GM12878 (cell line): Measurements from ENCODE around the gene DNAH17. TPM values are rescaled to one million over a fixed set of nuclear protein-coding genes. Genes with fewer than 3 reads are reported as not detected.

ENCODE experiments used
- ATAC-seq: fragments of 200-7000 bp; cut with Tn5 transposase; 3 replicates; pipeline ENCODE4 v1.9.1; 2020; ENCODE audit warnings: mild to moderate bottlenecking, moderate library complexity
- BruUV-seq: library from RNA; stranded (reverse); fragments of 400-500 nt; replicated peaks from 2 replicates; lab custom pipeline; 2021; lab: Mats Ljungman, UMichigan
- CTCF ChIA-PET: fragments of 300-600 bp; sonication (Branson Sonifier 250); formaldehyde crosslinking; extraction: SDS; loops from one replicate; lab custom pipeline; 2021; ENCODE audit warnings: inconsistent platforms; lab: Yijun Ruan, JAX
- POLR2A ChIA-PET: fragments of 350-600 bp; formaldehyde crosslinking; extraction: SDS; loops from one replicate; lab custom pipeline; 2021; ENCODE audit warnings: inconsistent platforms; lab: Charles Lee
- RAD21 ChIA-PET: fragments of 300-600 bp; sonication (Branson Sonifier 250); formaldehyde crosslinking; loops from one replicate; lab custom pipeline; 2023; ENCODE audit warnings: antibody characterized with exemption; ENCODE audit not compliant: unreplicated experiment; lab: Charles Lee
- SMC1A ChIA-PET: fragments of 300-600 bp; sonication (Branson Sonifier 250); formaldehyde crosslinking; loops from one replicate; lab custom pipeline; 2023; ENCODE audit not compliant: unreplicated experiment, uncharacterized antibody; lab: Charles Lee
- DNase-seq: peaks from one replicate; pipeline ENCODE4 v3.0.0-alpha.2; 2011; ENCODE audit warnings: low read depth, low spot score
- FAIRE-seq: peaks from 3 replicates; lab custom pipeline; 2011; peaks lifted over from hg19 to GRCh38; lab: Jason Lieb, UNC
- H2AFZ ChIP-seq: 2 replicates; pipeline ENCODE4 v1.6.0; 2011; ENCODE audit warnings: low read depth, low read length, control low read depth; ENCODE audit not compliant: control insufficient read depth
- H3K27ac ChIP-seq: 2 replicates; pipeline ENCODE4 v1.5.1; 2011; ENCODE audit warnings: control low read depth; ENCODE audit not compliant: control insufficient read depth, insufficient read depth
- H3K27me3 ChIP-seq, 2 experiments: replicated peaks in 1 of 2; 2 replicates each; pipeline versions ENCODE4 v1.6.0 to v1.6.1; 2011; ENCODE audit warnings: low read length in 1 of 2; ENCODE audit not compliant: control insufficient read depth in 2 of 2, insufficient read depth in 2 of 2
- H3K36me3 ChIP-seq, 2 experiments: 2 replicates each; pipeline ENCODE4 v1.5.1; 2011; ENCODE audit warnings: low read length in 1 of 2; ENCODE audit not compliant: control insufficient read depth in 2 of 2, insufficient read depth in 2 of 2
- H3K4me1 ChIP-seq: 2 replicates; pipeline ENCODE4 v1.6.1; 2011; ENCODE audit warnings: mild to moderate bottlenecking, low read length, moderate library complexity, mixed read lengths; ENCODE audit not compliant: control insufficient read depth, insufficient read depth
- H3K4me2 ChIP-seq: 2 replicates; pipeline ENCODE4 v1.6.0; 2011; ENCODE audit warnings: control low read depth; ENCODE audit not compliant: control insufficient read depth, insufficient read depth
- H3K4me3 ChIP-seq: fragments of 200-600 bp; sonication (generic); 2 replicates; pipeline ENCODE4 v1.5.1; 2016
- H3K79me2 ChIP-seq: 2 replicates; pipeline ENCODE4 v1.6.0; 2011; ENCODE audit warnings: low read length; ENCODE audit not compliant: control insufficient read depth, insufficient read depth
- H3K9ac ChIP-seq: 2 replicates; pipeline ENCODE4 v1.8.0; 2011; ENCODE audit warnings: low read length, control low read depth, mixed read lengths; ENCODE audit not compliant: control insufficient read depth, insufficient read depth
- H3K9me3 ChIP-seq: replicated peaks from 3 replicates; pipeline ENCODE4 v1.5.1; 2011; ENCODE audit warnings: mild to moderate bottlenecking, low read length; ENCODE audit not compliant: control insufficient read depth, insufficient read depth
- H4K20me1 ChIP-seq: 2 replicates; pipeline ENCODE4 v1.6.0; 2011; ENCODE audit not compliant: control insufficient read depth, insufficient read depth
- EP300 ChIP-seq, 2 experiments: fragments of 150-350 bp in 1 of 2; IDR thresholded peaks; 2 replicates each; pipeline ENCODE4 v1.6.1; 2011 to 2012; ENCODE audit warnings: low read depth in 2 of 2, low read length in 2 of 2, borderline replicate concordance in 1 of 2, improper control_type of control experiment in 1 of 2, inconsistent platforms in 1 of 2; ENCODE audit not compliant: control insufficient read depth in 1 of 2
- IKZF1 ChIP-seq: fragments of 450-650 bp; conservative IDR thresholded peaks from 2 replicates; pipeline ENCODE4 v1.6.1; 2017; ENCODE audit warnings: antibody characterized with exemption, mild to moderate bottlenecking
- PBX3 ChIP-seq: IDR thresholded peaks from 2 replicates; pipeline ENCODE4 v1.6.1; 2011; ENCODE audit warnings: mild to moderate bottlenecking, low read depth, low read length, moderate library complexity; ENCODE audit not compliant: insufficient replicate concordance
- RCOR1 ChIP-seq: conservative IDR thresholded peaks from 2 replicates; pipeline ENCODE4 v1.6.1; 2012; ENCODE audit warnings: low read depth, low read length, improper control_type of control experiment
- TARDBP ChIP-seq: IDR thresholded peaks from 2 replicates; pipeline ENCODE4 v1.6.1; 2016; ENCODE audit warnings: borderline replicate concordance
- WGBS: methylation state at CpG from one replicate; pipeline ENCODE4 v1.1.6; 2016; ENCODE audit warnings: low lambda C conversion rate; ENCODE audit not compliant: insufficient replicate concordance, insufficient coverage; ENCODE audit errors: missing lambda C conversion rate; 5-methylcytosine and 5-hydroxymethylcytosine counted together
- in situ Hi-C: fragments of 300-500 bp; cut with MboI; formaldehyde crosslinking; loops from 9 replicates; pipeline ENCODE4 v1.14.3; 2018; ENCODE audit warnings: mixed read lengths
- intact Hi-C: fragments of 100-400 bp; cut with micrococcal nuclease; formaldehyde crosslinking; loops from one replicate; pipeline ENCODE4 v1.14.2; 2022; ENCODE audit not compliant: unreplicated experiment
- polyA plus RNA-seq, 11 experiments: library from polyadenylated mRNA; depleted of rRNA in 4 of 11; unstranded in 6 of 11; stranded (reverse) in 5 of 11; fragments of >200 nt; fragmentation: Nextera tagmentation in 4 of 11; fragmentation: Illumina TruSeq in 1 of 11; extraction: Ambion mirVana in 4 of 11; extraction: Trizol in 1 of 11; gene quantifications; 1 replicate in 1 of 11; 2 replicates in 10 of 11; pipeline versions ENCODE4 v1.2.1 to v1.2.3, GENCODE V29; 2011 to 2016; ENCODE audit warnings: inconsistent platforms in 2 of 11, missing spikeins in 2 of 11, low read depth in 1 of 11
- total RNA-seq, 4 experiments: library from RNA; depleted of rRNA in 3 of 4; stranded (reverse); fragments of >200 nt in 3 of 4; fragmentation: Illumina TruSeq in 1 of 4; extraction: Trizol in 1 of 4; gene quantifications; 2 replicates each; pipeline versions ENCODE4 v1.2.1 to v1.2.3, GENCODE V29; 2013 to 2021
- TF ChIP-seq, protein P1 (sequence below): fragments of 450-650 bp; IDR thresholded peaks from 2 replicates; pipeline ENCODE4 v1.6.1; 2018; ENCODE audit warnings: mild to moderate bottlenecking, low read depth, moderate library complexity; ENCODE audit not compliant: partially characterized antibody

Gene DNAH17
- total and polyA plus RNA-seq, 10 of the 15 experiments (the other 5 are each of a cell fraction or from before 2014, with no cell fraction given): 0.16 to 2.9 (median 0.56) TPM

- Histone ChIP-seq H3K9ac (no peak overlapping the region; the same call in 1 of the 2 replicates), H3K4me2 (peak overlapping the region; percentile 20; the same call in 1 of the 2 replicates), H3K9me3 (no peaks in the 10 kb centered on the region), H3K27ac (no peak overlapping the region), H3K79me2 (peaks cover 41% of the 10 kb centered on the region), H3K4me1 (peaks cover 6% of the 10 kb centered on the region), H3K27me3 (no peaks in the 10 kb centered on the region), H3K4me3 (no peak overlapping the region), H4K20me1 (no peaks in the 10 kb centered on the region), H3K36me3 (no peaks in the 10 kb centered on the region), H2AFZ (no peak overlapping the region)
- ChIA-PET RAD21 (no interaction called here), SMC1A (no interaction called here), CTCF (no interaction called here), POLR2A (no interaction called here)
- in situ Hi-C loops (no loop called here), intact Hi-C loops (loop anchor here (5.0 kb wide), 1 partner anchor 42 kb away; no protein-coding TSS in a partner anchor)
- no peak for ATAC-seq
- BruUV-seq: no TSS peak
- TF ChIP-seq RCOR1: no peak
- TF ChIP-seq IKZF1: no peak
- TF ChIP-seq, protein P1, sequence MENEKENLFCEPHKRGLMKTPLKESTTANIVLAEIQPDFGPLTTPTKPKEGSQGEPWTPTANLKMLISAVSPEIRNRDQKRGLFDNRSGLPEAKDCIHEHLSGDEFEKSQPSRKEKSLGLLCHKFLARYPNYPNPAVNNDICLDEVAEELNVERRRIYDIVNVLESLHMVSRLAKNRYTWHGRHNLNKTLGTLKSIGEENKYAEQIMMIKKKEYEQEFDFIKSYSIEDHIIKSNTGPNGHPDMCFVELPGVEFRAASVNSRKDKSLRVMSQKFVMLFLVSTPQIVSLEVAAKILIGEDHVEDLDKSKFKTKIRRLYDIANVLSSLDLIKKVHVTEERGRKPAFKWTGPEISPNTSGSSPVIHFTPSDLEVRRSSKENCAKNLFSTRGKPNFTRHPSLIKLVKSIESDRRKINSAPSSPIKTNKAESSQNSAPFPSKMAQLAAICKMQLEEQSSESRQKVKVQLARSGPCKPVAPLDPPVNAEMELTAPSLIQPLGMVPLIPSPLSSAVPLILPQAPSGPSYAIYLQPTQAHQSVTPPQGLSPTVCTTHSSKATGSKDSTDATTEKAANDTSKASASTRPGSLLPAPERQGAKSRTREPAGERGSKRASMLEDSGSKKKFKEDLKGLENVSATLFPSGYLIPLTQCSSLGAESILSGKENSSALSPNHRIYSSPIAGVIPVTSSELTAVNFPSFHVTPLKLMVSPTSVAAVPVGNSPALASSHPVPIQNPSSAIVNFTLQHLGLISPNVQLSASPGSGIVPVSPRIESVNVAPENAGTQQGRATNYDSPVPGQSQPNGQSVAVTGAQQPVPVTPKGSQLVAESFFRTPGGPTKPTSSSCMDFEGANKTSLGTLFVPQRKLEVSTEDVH: no peak
- TF ChIP-seq PBX3: no peak
- no peak for TF ChIP-seq TARDBP
- TF ChIP-seq EP300 (IDR thresholded peaks at IDR 0.05; ENCODE audit: borderline replicate concordance in 1 of 2, control insufficient read depth in 1 of 2, low read depth in 2 of 2, low read length in 2 of 2): no peak
- no peak for DNase-seq
- 39% methylated on average over 13 of the region's 13 CpGs for WGBS
- no peak for FAIRE-seq
Observed at GRCh38 chr17:78488867-78489634, 88.1 kb downstream of the DNAH17 start.
